IMR-90 (cell line): ENCODE measurements around the gene HTT-AS. TPM values are rescaled to one million over a fixed set of nuclear protein-coding genes. Genes with fewer than 3 reads are reported as not detected.

ENCODE experiments used
- ATAC-seq: fragments of 200-7000 bp; cut with Tn5 transposase; 2 replicates; pipeline ENCODE4 v1.9.1; 2020; ENCODE audit warnings: low read depth, mild to moderate bottlenecking, moderate library complexity
- BruUV-seq: library from RNA; stranded (reverse); fragments of 400-500 nt; replicated peaks from 2 replicates; lab custom pipeline; 2021; lab: Mats Ljungman, UMichigan
- CTCF ChIA-PET: fragments of 300-600 bp; formaldehyde crosslinking; extraction: SDS; loops from one replicate; lab custom pipeline; 2021; ENCODE audit warnings: antibody characterized with exemption; lab: Yijun Ruan, JAX
- POLR2A ChIA-PET: fragments of 300-600 bp; sonication (Branson Sonifier 250); formaldehyde crosslinking; loops from one replicate; lab custom pipeline; 2022; ENCODE audit warnings: antibody characterized with exemption; ENCODE audit not compliant: unreplicated experiment; lab: Charles Lee
- DNase-seq: peaks from one replicate; pipeline ENCODE4 v3.0.0; 2013
- H2AFZ ChIP-seq: replicated peaks from 2 replicates; pipeline ENCODE3; 2013; ENCODE audit warnings: low read length, mild to moderate bottlenecking; ENCODE audit not compliant: poor library complexity
- H2AK5ac ChIP-seq: 2 replicates; pipeline ENCODE4 v1.6.1; 2013; ENCODE audit warnings: low read depth, low read length, inconsistent platforms
- H2AK9ac ChIP-seq: replicated peaks from 2 replicates; pipeline ENCODE3; 2013; ENCODE audit warnings: mild to moderate bottlenecking, low read depth, low read length, moderate library complexity; ENCODE audit not compliant: poor library complexity
- H2BK120ac ChIP-seq: 2 replicates; pipeline ENCODE4 v1.6.1; 2013; ENCODE audit warnings: low read depth, low read length, inconsistent platforms
- H2BK15ac ChIP-seq: 3 replicates; pipeline ENCODE4 v1.6.1; 2013; ENCODE audit warnings: low read depth, low read length, inconsistent platforms
- H2BK20ac ChIP-seq: 2 replicates; pipeline ENCODE4 v1.6.1; 2013; ENCODE audit warnings: low read depth, mild to moderate bottlenecking, inconsistent platforms, low read length, moderate library complexity
- H2BK5ac ChIP-seq: 2 replicates; pipeline ENCODE4 v1.6.1; 2013; ENCODE audit warnings: mild to moderate bottlenecking, low read depth, low read length, inconsistent platforms; ENCODE audit not compliant: poor library complexity, severe bottlenecking
- H3K14ac ChIP-seq: replicated peaks from 2 replicates; pipeline ENCODE4 v1.6.1; 2013; ENCODE audit warnings: low read depth, low read length, inconsistent platforms
- H3K18ac ChIP-seq: 2 replicates; pipeline ENCODE4 v1.6.1; 2013; ENCODE audit warnings: low read depth, low read length, control low read depth
- H3K23ac ChIP-seq: 2 replicates; pipeline ENCODE4 v1.6.1; 2013; ENCODE audit warnings: low read depth, low read length, inconsistent platforms
- H3K27ac ChIP-seq: 2 replicates; pipeline ENCODE4 v1.5.1; 2013; ENCODE audit warnings: mild to moderate bottlenecking, control low read depth, low read length; ENCODE audit not compliant: insufficient read depth
- H3K27me3 ChIP-seq: 2 replicates; pipeline ENCODE4 v1.6.1; 2013; ENCODE audit warnings: low read length; ENCODE audit not compliant: control insufficient read depth, insufficient read depth
- H3K36me3 ChIP-seq: 2 replicates; pipeline ENCODE4 v1.6.1; 2013; ENCODE audit warnings: low read length, mixed read lengths; ENCODE audit not compliant: control insufficient read depth, insufficient read depth
- H3K4ac ChIP-seq: 2 replicates; pipeline ENCODE4 v1.6.1; 2013; ENCODE audit warnings: low read depth, low read length, inconsistent platforms
- H3K4me1 ChIP-seq: 2 replicates; pipeline ENCODE4 v1.6.1; 2013; ENCODE audit warnings: low read length, mixed read lengths; ENCODE audit not compliant: control insufficient read depth, insufficient read depth
- H3K4me2 ChIP-seq: 2 replicates; pipeline ENCODE4 v1.6.1; 2013; ENCODE audit warnings: low read depth, mild to moderate bottlenecking, control low read depth, low read length, moderate library complexity
- H3K4me3 ChIP-seq: 2 replicates; pipeline ENCODE4 v1.5.1; 2013; ENCODE audit warnings: low read depth, mild to moderate bottlenecking, control low read depth, low read length, moderate library complexity; ENCODE audit not compliant: insufficient read depth
- H3K56ac ChIP-seq: 2 replicates; pipeline ENCODE4 v1.6.1; 2013; ENCODE audit warnings: low read length, inconsistent platforms; ENCODE audit not compliant: insufficient read depth; ENCODE audit errors: extremely low read depth
- H3K79me1 ChIP-seq, 2 experiments: 2 replicates each; pipeline ENCODE4 v1.6.1; 2013; ENCODE audit warnings: low read length in 2 of 2, inconsistent platforms in 1 of 2, low read depth in 1 of 2
- H3K9ac ChIP-seq: 2 replicates; pipeline ENCODE4 v1.6.1; 2013; ENCODE audit warnings: low read depth, low read length, control low read depth
- H3K9me1 ChIP-seq: 2 replicates; pipeline ENCODE4 v1.6.1; 2013; ENCODE audit warnings: low read length, inconsistent platforms; ENCODE audit not compliant: insufficient read depth
- H3K9me3 ChIP-seq: 2 replicates; pipeline ENCODE4 v1.6.1; 2013; ENCODE audit warnings: low read length; ENCODE audit not compliant: control insufficient read depth, insufficient read depth
- H4K20me1 ChIP-seq: 2 replicates; pipeline ENCODE4 v1.6.1; 2013; ENCODE audit warnings: low read length, inconsistent platforms; ENCODE audit not compliant: insufficient read depth
- H4K5ac ChIP-seq: 2 replicates; pipeline ENCODE4 v1.6.1; 2013; ENCODE audit warnings: mild to moderate bottlenecking, low read depth, low read length, control low read depth
- H4K8ac ChIP-seq, 2 experiments: 2 replicates each; pipeline ENCODE4 v1.6.1; 2013; ENCODE audit warnings: low read depth in 2 of 2, low read length in 2 of 2, control low read depth in 1 of 2, inconsistent platforms in 1 of 2
- H4K91ac ChIP-seq: 2 replicates; pipeline ENCODE4 v1.6.1; 2013; ENCODE audit warnings: low read depth, low read length, inconsistent platforms; ENCODE audit not compliant: insufficient read depth
- BHLHE40 ChIP-seq: fragments of 150-350 bp; IDR thresholded peaks from 2 replicates; pipeline ENCODE4 v1.6.1; 2016; ENCODE audit warnings: mild to moderate bottlenecking, low read depth, low read length
- CEBPB ChIP-seq: IDR thresholded peaks from 2 replicates; pipeline ENCODE4 v1.6.1; 2012; ENCODE audit warnings: low read depth, low read length, improper control_type of control experiment
- CHD1 ChIP-seq: IDR thresholded peaks from 2 replicates; pipeline ENCODE4 v1.6.1; 2012; ENCODE audit warnings: low read depth, low read length, improper control_type of control experiment
- FOS ChIP-seq: fragments of 150-350 bp; IDR thresholded peaks from 2 replicates; pipeline ENCODE4 v1.6.1; 2016; ENCODE audit warnings: low read depth, low read length
- MAFK ChIP-seq: IDR thresholded peaks from 2 replicates; pipeline ENCODE4 v1.6.1; 2012; ENCODE audit warnings: low read depth, low read length, improper control_type of control experiment
- MAZ ChIP-seq: IDR thresholded peaks from 2 replicates; pipeline ENCODE4 v1.6.1; 2012; ENCODE audit warnings: low read depth, mild to moderate bottlenecking, low read length, improper control_type of control experiment, moderate library complexity, borderline replicate concordance
- POLR2A ChIP-seq: IDR thresholded peaks from 2 replicates; pipeline ENCODE4 v1.6.1; 2012; ENCODE audit warnings: mild to moderate bottlenecking, low read depth, low read length
- RAD21 ChIP-seq: IDR thresholded peaks from 2 replicates; pipeline ENCODE4 v1.6.1; 2012; ENCODE audit warnings: low read length, improper control_type of control experiment
- RCOR1 ChIP-seq: IDR thresholded peaks from 2 replicates; pipeline ENCODE4 v1.6.1; 2012; ENCODE audit warnings: mild to moderate bottlenecking, low read length, improper control_type of control experiment; ENCODE audit not compliant: insufficient replicate concordance
- RFX5 ChIP-seq: IDR thresholded peaks from 2 replicates; pipeline ENCODE4 v1.8.0; 2012; ENCODE audit warnings: low read depth, mild to moderate bottlenecking, low read length, moderate library complexity
- SMC3 ChIP-seq: fragments of 150-350 bp; IDR thresholded peaks from 2 replicates; pipeline ENCODE4 v1.6.1; 2016; ENCODE audit warnings: low read depth, mild to moderate bottlenecking, antibody characterized with exemption, low read length, moderate library complexity
- WGBS, 2 experiments: methylation state at CpG; one replicate each; pipeline versions ENCODE4 v1.1.5 to v1.1.7; 2013; ENCODE audit warnings: missing lambda C conversion rate in 2 of 2; ENCODE audit not compliant: insufficient read length in 1 of 2; ENCODE audit errors: extremely low coverage in 2 of 2; 5-methylcytosine and 5-hydroxymethylcytosine counted together
- dilution Hi-C: fragments of 300-500 bp; cut with HindIII; formaldehyde crosslinking; loops from one replicate; pipeline ENCODE4 v1.14.3; 2018; ENCODE audit warnings: low sequenced_read_pairs; ENCODE audit not compliant: unreplicated experiment
- in situ Hi-C: fragments of 300-500 bp; cut with MboI; formaldehyde crosslinking; loops from 3 replicates; pipeline ENCODE4 v1.14.3; 2019; ENCODE audit warnings: low sequenced_read_pairs, inconsistent platforms, mixed read lengths
- intact Hi-C: fragments of 100-400 bp; cut with micrococcal nuclease; formaldehyde crosslinking; loops from 2 replicates; pipeline ENCODE4 v1.10.0; 2022
- polyA plus RNA-seq, 3 experiments: library from polyadenylated mRNA; depleted of rRNA; stranded (reverse); fragments of >200 nt; gene quantifications; 2 replicates each; pipeline ENCODE4 v1.2.3, GENCODE V29; 2012; ENCODE audit warnings: low replicate concordance in 1 of 3
- total RNA-seq: library from RNA; depleted of rRNA; stranded (reverse); fragments of >200 nt; gene quantifications from 2 replicates; pipeline ENCODE4 v1.2.3, GENCODE V29; 2012
- TF ChIP-seq, protein P1 (sequence below): fragments of 150-350 bp; IDR thresholded peaks from 2 replicates; pipeline ENCODE4 v1.6.1; 2016; ENCODE audit warnings: low read depth, mild to moderate bottlenecking, low read length, moderate library complexity, borderline replicate concordance
- TF ChIP-seq, protein P2 (sequence below): fragments of 150-350 bp; IDR thresholded peaks from 2 replicates; pipeline ENCODE4 v1.6.1; 2017; ENCODE audit warnings: mild to moderate bottlenecking, antibody characterized with exemption, low read length, low read depth
- TF ChIP-seq, protein P3 (sequence below): conservative IDR thresholded peaks from 2 replicates; pipeline ENCODE4 v1.5.1; 2012; ENCODE audit warnings: mild to moderate bottlenecking, low read depth, low read length, improper control_type of control experiment

The HTT-AS gene
- total and polyA plus RNA-seq, 2 of the 4 experiments (the other 2 are of a cell fraction) = not detected

DNA sequence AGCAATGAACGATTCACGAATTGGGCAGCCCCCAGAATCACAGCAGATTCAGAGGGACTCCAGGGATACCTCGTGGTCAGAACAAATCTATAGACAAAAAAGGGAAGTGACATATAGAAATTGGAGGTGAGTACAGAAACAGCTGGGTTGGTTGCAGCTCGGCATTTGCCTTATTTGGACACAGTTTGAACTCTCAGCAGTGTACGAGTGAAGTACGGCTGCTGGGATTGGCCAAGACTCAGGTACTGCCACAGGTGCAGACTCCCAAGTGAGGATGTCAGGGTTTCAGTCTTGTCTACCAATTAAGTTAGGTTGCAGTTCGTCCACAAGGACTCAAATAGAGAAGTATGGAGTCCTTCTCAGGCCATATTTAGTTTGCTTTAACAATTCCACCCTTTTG is 28.2 kb downstream of the HTT-AS start:
- Histone ChIP-seq H4K91ac (no peak overlapping the region), H3K9me3 (no peaks in the 10 kb centered on the region), H3K56ac (no peak overlapping the region), H3K36me3 (no peaks in the 10 kb centered on the region), H2BK120ac (no peak overlapping the region), H2AK9ac (no peak overlapping the region), H2BK20ac (no peak overlapping the region), H3K4me3 (no peak overlapping the region), H3K9ac (no peak overlapping the region), H3K9me1 (no peaks in the 10 kb centered on the region), H3K79me1 (no peaks in the 10 kb centered on the region), H4K5ac (no peak overlapping the region), H3K27ac (no peak overlapping the region), H3K4me1 (peaks cover 2% of the 10 kb centered on the region; the same call in 1 of the 2 replicates), H2BK5ac (no peak overlapping the region), H3K23ac (no peak overlapping the region), H3K18ac (no peak overlapping the region), H3K4ac (no peak overlapping the region), H2AFZ (no peak overlapping the region), H3K4me2 (no peak overlapping the region), H3K27me3 (peaks cover 5% of the 10 kb centered on the region), H3K14ac (no peak overlapping the region), H2BK15ac (no peak overlapping the region), H4K20me1 (no peaks in the 10 kb centered on the region), H2AK5ac (no peak overlapping the region), H4K8ac (no peak overlapping the region)
- DNase-seq (no peak), ATAC-seq (no peak)
- CTCF ChIA-PET = interaction anchor here (0.9 kb wide), 1 partner anchor 26 kb away, joined by 3 read pairs; no protein-coding TSS in a partner anchor
- POLR2A ChIA-PET = no interaction called here
- BruUV-seq = no TSS peak
- TF ChIP-seq, protein P1, sequence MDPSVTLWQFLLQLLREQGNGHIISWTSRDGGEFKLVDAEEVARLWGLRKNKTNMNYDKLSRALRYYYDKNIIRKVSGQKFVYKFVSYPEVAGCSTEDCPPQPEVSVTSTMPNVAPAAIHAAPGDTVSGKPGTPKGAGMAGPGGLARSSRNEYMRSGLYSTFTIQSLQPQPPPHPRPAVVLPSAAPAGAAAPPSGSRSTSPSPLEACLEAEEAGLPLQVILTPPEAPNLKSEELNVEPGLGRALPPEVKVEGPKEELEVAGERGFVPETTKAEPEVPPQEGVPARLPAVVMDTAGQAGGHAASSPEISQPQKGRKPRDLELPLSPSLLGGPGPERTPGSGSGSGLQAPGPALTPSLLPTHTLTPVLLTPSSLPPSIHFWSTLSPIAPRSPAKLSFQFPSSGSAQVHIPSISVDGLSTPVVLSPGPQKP = no peak
- TF ChIP-seq RFX5 = no peak
- TF ChIP-seq SMC3 = no peak
- no peak for TF ChIP-seq RAD21
- no peak for TF ChIP-seq CEBPB
- no peak for TF ChIP-seq BHLHE40
- TF ChIP-seq, protein P2, sequence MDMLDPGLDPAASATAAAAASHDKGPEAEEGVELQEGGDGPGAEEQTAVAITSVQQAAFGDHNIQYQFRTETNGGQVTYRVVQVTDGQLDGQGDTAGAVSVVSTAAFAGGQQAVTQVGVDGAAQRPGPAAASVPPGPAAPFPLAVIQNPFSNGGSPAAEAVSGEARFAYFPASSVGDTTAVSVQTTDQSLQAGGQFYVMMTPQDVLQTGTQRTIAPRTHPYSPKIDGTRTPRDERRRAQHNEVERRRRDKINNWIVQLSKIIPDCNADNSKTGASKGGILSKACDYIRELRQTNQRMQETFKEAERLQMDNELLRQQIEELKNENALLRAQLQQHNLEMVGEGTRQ = no peak
- no peak for TF ChIP-seq MAZ
- TF ChIP-seq POLR2A = no peak
- TF ChIP-seq RCOR1 = no peak
- no peak for TF ChIP-seq FOS
- TF ChIP-seq, protein P3, sequence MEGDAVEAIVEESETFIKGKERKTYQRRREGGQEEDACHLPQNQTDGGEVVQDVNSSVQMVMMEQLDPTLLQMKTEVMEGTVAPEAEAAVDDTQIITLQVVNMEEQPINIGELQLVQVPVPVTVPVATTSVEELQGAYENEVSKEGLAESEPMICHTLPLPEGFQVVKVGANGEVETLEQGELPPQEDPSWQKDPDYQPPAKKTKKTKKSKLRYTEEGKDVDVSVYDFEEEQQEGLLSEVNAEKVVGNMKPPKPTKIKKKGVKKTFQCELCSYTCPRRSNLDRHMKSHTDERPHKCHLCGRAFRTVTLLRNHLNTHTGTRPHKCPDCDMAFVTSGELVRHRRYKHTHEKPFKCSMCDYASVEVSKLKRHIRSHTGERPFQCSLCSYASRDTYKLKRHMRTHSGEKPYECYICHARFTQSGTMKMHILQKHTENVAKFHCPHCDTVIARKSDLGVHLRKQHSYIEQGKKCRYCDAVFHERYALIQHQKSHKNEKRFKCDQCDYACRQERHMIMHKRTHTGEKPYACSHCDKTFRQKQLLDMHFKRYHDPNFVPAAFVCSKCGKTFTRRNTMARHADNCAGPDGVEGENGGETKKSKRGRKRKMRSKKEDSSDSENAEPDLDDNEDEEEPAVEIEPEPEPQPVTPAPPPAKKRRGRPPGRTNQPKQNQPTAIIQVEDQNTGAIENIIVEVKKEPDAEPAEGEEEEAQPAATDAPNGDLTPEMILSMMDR = no peak
- no peak for TF ChIP-seq MAFK
- TF ChIP-seq CHD1 = no peak
- 75% methylated on average over 6 of the region's 7 CpGs; no CpG with 5 or more reads in 1 of the 2 experiments for WGBS, 2 experiments
- in situ Hi-C loops (loop anchor here (25.0 kb wide), 1 partner anchor 284 kb away; the partner anchor contains the start of gene TNIP2), intact Hi-C loops (no loop called here), dilution Hi-C loops (no loop called here)
